MCF 10A (cell line): Measurements from ENCODE around the gene STXBP5L. TPM values are rescaled to one million over a fixed set of nuclear protein-coding genes. Genes with fewer than 3 reads are reported as not detected.

Experiments used
- BruUV-seq: library from RNA; stranded (reverse); fragments of 400-500 nt; replicated peaks from 2 replicates; lab custom pipeline; 2021; lab: Mats Ljungman, UMichigan
- CTCF ChIA-PET: fragments of 300-600 bp; sonication (Branson Sonifier 250); formaldehyde crosslinking; extraction: SDS; loops from one replicate; lab custom pipeline; 2021; ENCODE audit warnings: antibody characterized with exemption, inconsistent platforms; lab: Yijun Ruan, JAX
- POLR2A ChIA-PET: fragments of 300-600, 350-650 bp; sonication (Branson Sonifier 250); formaldehyde crosslinking; extraction: SDS; loops from one replicate; lab custom pipeline; 2020; ENCODE audit warnings: antibody characterized with exemption, inconsistent platforms; lab: Yijun Ruan, JAX
- DNase-seq: peaks from one replicate; pipeline ENCODE4 v3.0.0-alpha.2; 2018; ENCODE audit not compliant: unreplicated experiment
- H3K27ac Mint-ChIP-seq: one replicate; pipeline ENCODE4 v1.8.0; 2022; ENCODE audit warnings: mild to moderate bottlenecking, low read depth, mixed read lengths; ENCODE audit not compliant: unreplicated experiment
- H3K27me3 Mint-ChIP-seq: one replicate; pipeline ENCODE4 v1.8.0; 2022; ENCODE audit warnings: mixed read lengths; ENCODE audit not compliant: insufficient read depth, unreplicated experiment
- H3K36me3 Mint-ChIP-seq: one replicate; pipeline ENCODE4 v1.8.0; 2022; ENCODE audit warnings: mild to moderate bottlenecking, moderate library complexity, mixed read lengths; ENCODE audit not compliant: insufficient read depth, unreplicated experiment
- H3K4me1 Mint-ChIP-seq: one replicate; pipeline ENCODE4 v1.8.0; 2022; ENCODE audit warnings: mixed read lengths; ENCODE audit not compliant: insufficient read depth, unreplicated experiment
- H3K4me3 Mint-ChIP-seq: one replicate; pipeline ENCODE4 v1.8.0; 2022; ENCODE audit warnings: mild to moderate bottlenecking, moderate library complexity, mixed read lengths; ENCODE audit not compliant: unreplicated experiment
- H3K9me3 Mint-ChIP-seq: one replicate; pipeline ENCODE4 v1.8.0; 2022; ENCODE audit warnings: mixed read lengths; ENCODE audit not compliant: unreplicated experiment
- intact Hi-C: fragments of 100-400 bp; cut with micrococcal nuclease; formaldehyde crosslinking; loops from 2 replicates; pipeline ENCODE4 v1.14.1; 2022
- total RNA-seq: library from RNA; stranded (reverse); gene quantifications from 2 replicates; pipeline ENCODE4 v1.2.3, GENCODE V29; 2022
- TF ChIP-seq, protein P1 (sequence below): fragments of 200-600 bp; IDR thresholded peaks from one replicate; pipeline ENCODE4 v1.8.0; 2022; ENCODE audit warnings: antibody characterized with exemption, mild to moderate bottlenecking; ENCODE audit not compliant: unreplicated experiment

STXBP5L gene
- total RNA-seq, 1 experiment from 2014 or later, result not detected

DNA sequence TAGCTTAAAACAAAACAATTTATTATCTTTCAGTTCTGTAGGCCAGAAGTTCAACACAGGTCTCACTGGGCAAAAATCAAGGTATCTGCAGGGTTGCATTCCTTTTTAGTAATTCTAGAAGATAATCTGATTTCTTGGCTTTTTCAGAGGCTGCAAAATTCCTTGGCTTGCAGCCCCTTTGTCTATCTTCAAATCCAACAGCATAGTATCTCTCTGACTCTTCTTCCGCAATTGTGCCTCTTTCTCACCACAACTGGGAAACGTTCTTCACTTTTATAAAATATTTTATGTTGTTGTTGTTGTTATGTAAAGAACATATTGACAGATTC is 218.7 kb downstream of the STXBP5L start:
- Mint-ChIP-seq H3K36me3 (no peaks in the 10 kb centered on the region), H3K4me1 (no peaks in the 10 kb centered on the region), H3K27ac (no peak overlapping the region), H3K9me3 (no peaks in the 10 kb centered on the region), H3K4me3 (no peak overlapping the region), H3K27me3 (peaks cover 16% of the 10 kb centered on the region)
- BruUV-seq, result no TSS peak
- DNase-seq, result no peak
- intact Hi-C loops, result no loop called here
- POLR2A ChIA-PET, result no interaction called here
- TF ChIP-seq, protein P1, sequence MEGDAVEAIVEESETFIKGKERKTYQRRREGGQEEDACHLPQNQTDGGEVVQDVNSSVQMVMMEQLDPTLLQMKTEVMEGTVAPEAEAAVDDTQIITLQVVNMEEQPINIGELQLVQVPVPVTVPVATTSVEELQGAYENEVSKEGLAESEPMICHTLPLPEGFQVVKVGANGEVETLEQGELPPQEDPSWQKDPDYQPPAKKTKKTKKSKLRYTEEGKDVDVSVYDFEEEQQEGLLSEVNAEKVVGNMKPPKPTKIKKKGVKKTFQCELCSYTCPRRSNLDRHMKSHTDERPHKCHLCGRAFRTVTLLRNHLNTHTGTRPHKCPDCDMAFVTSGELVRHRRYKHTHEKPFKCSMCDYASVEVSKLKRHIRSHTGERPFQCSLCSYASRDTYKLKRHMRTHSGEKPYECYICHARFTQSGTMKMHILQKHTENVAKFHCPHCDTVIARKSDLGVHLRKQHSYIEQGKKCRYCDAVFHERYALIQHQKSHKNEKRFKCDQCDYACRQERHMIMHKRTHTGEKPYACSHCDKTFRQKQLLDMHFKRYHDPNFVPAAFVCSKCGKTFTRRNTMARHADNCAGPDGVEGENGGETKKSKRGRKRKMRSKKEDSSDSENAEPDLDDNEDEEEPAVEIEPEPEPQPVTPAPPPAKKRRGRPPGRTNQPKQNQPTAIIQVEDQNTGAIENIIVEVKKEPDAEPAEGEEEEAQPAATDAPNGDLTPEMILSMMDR, result no peak
- CTCF ChIA-PET, result no interaction called here

DNA sequence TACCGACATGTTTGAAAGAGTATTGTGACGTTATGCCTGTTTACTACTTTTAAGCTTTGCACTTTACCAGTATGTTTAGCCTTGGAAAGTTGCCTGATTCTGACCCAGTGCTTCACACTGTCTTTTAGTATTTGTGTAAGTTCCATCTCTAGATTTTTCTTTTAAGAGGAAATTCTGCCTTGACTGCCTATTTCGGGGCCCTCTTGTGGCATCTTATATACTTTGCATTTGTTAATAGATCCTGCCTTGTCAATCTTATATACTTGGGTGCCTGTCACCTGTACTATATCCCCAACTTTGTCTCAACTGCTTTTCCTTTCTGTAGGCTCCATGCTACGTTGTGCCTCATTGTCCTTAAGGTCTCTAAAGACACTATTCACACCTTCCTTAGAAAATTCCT is 244.6 kb downstream of the STXBP5L start:
- Mint-ChIP-seq H3K27ac (no peak overlapping the region), H3K27me3 (no peaks in the 10 kb centered on the region), H3K4me3 (no peak overlapping the region), H3K9me3 (no peaks in the 10 kb centered on the region), H3K4me1 (peaks cover 8% of the 10 kb centered on the region), H3K36me3 (no peaks in the 10 kb centered on the region)
- intact Hi-C loops, result loop anchor here (1.0 kb wide), 1 partner anchor 591 kb away; no protein-coding TSS in a partner anchor
- peak; percentile 30 for DNase-seq
- BruUV-seq, result no TSS peak
- TF ChIP-seq, protein P1, result peak; percentile 26
- ChIA-PET CTCF (interaction anchor here (0.7 kb wide), 2 partner anchors 12 to 587 kb away, joined by 3 to 4 read pairs; no protein-coding TSS in a partner anchor), POLR2A (interaction anchor here (0.6 kb wide), 2 partner anchors 74 to 206 kb away, joined by 3 to 6 read pairs; no protein-coding TSS in a partner anchor)

DNA sequence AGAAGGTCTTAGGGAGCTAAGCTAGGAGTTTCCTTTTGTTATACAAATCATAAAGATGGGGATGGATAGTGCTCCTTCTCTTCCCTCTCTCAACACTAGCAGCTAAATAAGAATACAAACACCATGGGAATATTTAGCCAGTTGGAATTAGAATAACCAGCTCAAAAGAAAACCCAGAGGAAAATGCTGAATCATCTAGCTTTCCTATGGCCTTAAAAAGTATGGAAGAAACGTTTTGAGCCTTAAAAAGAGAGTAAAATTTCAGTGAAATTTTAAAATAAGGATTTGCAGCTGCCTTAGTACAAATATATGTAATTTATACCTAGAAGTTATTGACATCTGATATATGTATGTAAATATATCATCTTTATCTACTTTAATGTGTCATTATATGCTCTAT is 245.8 kb downstream of the STXBP5L start:
- no peak overlapping the region for H3K27ac Mint-ChIP-seq
- H3K4me3 Mint-ChIP-seq, result no peak overlapping the region
- POLR2A ChIA-PET, result no interaction called here
- H3K4me1 Mint-ChIP-seq, result peaks cover 8% of the 10 kb centered on the region
- no peaks in the 10 kb centered on the region for H3K36me3 Mint-ChIP-seq
- H3K9me3 Mint-ChIP-seq, result no peaks in the 10 kb centered on the region
- no peak for DNase-seq
- H3K27me3 Mint-ChIP-seq, result no peaks in the 10 kb centered on the region
- intact Hi-C loops, result no loop called here
- no TSS peak for BruUV-seq
- CTCF ChIA-PET, result interaction anchor here (0.7 kb wide), 2 partner anchors 358 to 1036 kb away, joined by 3 read pairs; no protein-coding TSS in a partner anchor
- TF ChIP-seq, protein P1, result no peak

- no peak overlapping the region for H3K27ac Mint-ChIP-seq
- BruUV-seq, result no TSS peak
- no peak overlapping the region for H3K4me3 Mint-ChIP-seq
- DNase-seq, result no peak
- CTCF ChIA-PET, result interaction anchor here (1.4 kb wide), 1 partner anchor 594 kb away, joined by 4 read pairs; no protein-coding TSS in a partner anchor
- TF ChIP-seq, protein P1, result no peak
- H3K27me3 Mint-ChIP-seq, result no peaks in the 10 kb centered on the region
- peaks cover 8% of the 10 kb centered on the region for H3K4me1 Mint-ChIP-seq
- no peaks in the 10 kb centered on the region for H3K36me3 Mint-ChIP-seq
- POLR2A ChIA-PET, result no interaction called here
- intact Hi-C loops, result no loop called here
- no peaks in the 10 kb centered on the region for H3K9me3 Mint-ChIP-seq
Observed at GRCh38 chr3:121155028-121155427, 247.0 kb downstream of the STXBP5L start.
